Measurements from ENCODE around the gene ZMYM4. TPM values are rescaled to one million over a fixed set of nuclear protein-coding genes. Genes with fewer than 3 reads are reported as not detected.

Gene ZMYM4
- polyA plus RNA-seq, 6 donors from 2014 or later = 17.1 to 42.0 (median 36.6) TPM

DNA sequence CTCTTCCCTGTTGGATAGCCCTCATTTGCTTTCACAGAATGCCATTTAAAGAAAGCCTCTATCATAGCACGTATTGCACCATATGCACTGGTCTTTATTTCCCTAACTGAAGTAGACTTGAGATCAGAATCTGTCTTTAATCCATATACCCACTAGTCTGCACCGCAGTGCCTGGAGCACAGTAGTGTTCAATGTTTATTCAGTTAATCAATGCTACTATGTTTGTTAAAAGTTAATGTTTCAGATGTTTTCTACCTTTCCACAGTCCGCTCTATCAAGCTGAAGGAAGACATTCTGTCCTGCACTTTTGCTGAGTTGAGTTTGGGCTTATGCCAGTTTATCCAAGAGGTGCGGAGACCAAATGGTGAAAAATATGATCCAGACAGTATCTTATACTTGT, 139.2 kb downstream of the ZMYM4 start:
- DNase-seq = no peak
- no peak overlapping the region for H3K27ac Mint-ChIP-seq

DNA sequence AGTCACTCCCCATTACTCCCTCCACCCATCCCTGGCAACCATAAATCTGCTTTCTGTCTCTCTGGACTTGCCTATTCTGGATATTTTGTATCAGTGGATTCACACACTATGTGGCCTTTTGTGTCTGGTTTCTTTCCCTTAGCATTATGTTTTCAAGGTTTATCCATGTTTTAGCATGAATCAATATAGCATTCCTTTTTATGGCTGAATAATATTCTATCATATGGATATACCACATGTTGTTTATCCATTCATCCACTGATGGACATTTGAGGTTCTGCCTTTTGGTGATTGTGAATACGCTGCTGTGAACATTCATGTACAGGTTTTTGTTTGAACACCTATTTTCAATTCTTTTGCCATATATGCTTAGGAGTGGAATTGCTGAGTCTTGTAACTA, 140.4 kb downstream of the ZMYM4 start:
- H3K27me3 Mint-ChIP-seq = no peaks in the 10 kb centered on the region
- no peaks in the 10 kb centered on the region for H3K4me1 Mint-ChIP-seq
- peak overlapping the region in 1 of 6 donors; percentile 30 for H3K27ac Mint-ChIP-seq
- peaks cover 16 to 31% of the 10 kb centered on the region in 2 donors for H3K36me3 Mint-ChIP-seq
- H3K9me3 Mint-ChIP-seq = peaks cover 0 to 5% (median 0%) of the 10 kb centered on the region in 7 donors
- H3K4me3 Mint-ChIP-seq = no peak overlapping the region
- ATAC-seq (ENCODE audit: low read depth in 2 of 2) = no peak
- DNase-seq = no peak

More for the DNA sequence above, 139.2 kb downstream of the ZMYM4 start:
- peaks cover 0 to 5% (median 0%) of the 10 kb centered on the region in 7 donors for H3K9me3 Mint-ChIP-seq
- H3K4me3 Mint-ChIP-seq = no peak overlapping the region
- no peaks in the 10 kb centered on the region for H3K27me3 Mint-ChIP-seq
- H3K36me3 Mint-ChIP-seq = peaks cover 16 to 31% of the 10 kb centered on the region in 2 donors
- ATAC-seq (ENCODE audit: low read depth in 2 of 2) = no peak
- H3K4me1 Mint-ChIP-seq = no peaks in the 10 kb centered on the region

DNA sequence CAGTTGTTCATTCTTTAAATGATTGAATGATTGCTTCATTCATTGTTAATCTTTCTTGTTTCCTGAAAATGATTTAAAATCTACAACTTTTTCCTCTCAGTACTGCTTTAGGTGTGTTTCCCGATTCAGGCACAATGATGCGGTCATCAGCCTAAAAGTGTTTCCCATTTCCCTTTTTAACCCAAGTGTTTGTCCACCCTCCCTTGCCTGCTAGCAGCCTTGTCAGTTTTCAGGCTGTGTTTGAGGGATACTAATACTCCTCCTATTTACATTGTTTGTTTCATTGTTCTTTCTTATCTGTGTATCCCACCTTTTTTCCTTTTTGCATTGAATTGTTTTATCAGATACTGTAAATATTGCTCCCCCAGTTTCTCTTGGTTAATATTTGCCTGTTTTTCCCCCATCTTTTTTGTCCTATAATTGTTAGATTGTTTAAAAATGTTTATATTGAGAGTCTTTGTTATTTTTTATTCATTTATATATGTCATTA, 157.6 kb downstream of the ZMYM4 start:
- ATAC-seq (ENCODE audit: low read depth in 2 of 2) (no peak), DNase-seq (no peak)
- H3K27me3 Mint-ChIP-seq = no peaks in the 10 kb centered on the region
- H3K27ac Mint-ChIP-seq = peak overlapping the region in 2 of 6 donors; percentile 9 to 19
- H3K9me3 Mint-ChIP-seq = peaks cover 0 to 2% (median 0%) of the 10 kb centered on the region in 7 donors
- H3K4me1 Mint-ChIP-seq = peaks cover 9 to 16% (median 10%) of the 10 kb centered on the region in 3 donors
- no peak overlapping the region for H3K4me3 Mint-ChIP-seq
- peaks cover 10 to 16% of the 10 kb centered on the region in 2 donors for H3K36me3 Mint-ChIP-seq

DNA sequence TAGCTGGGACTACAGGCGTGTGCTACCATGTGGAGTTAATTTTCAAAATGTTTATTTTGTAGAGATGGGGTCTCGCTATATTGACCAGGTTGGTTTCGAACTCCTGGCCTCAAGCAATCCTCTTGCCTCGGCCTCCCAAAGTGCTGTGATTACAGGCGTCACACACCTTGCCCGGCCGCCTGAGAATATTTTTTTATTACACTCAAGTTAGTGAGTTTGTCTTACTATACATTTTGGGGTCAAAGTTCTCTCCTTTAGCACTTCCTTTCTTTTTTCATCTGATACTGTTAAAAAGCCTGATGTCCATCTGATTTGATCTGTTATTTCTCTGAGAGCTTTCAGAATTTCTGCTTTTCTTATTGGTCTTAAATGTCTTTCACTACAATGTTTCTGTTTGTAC, 159.9 kb downstream of the ZMYM4 start:
- no peak overlapping the region for H3K4me3 Mint-ChIP-seq
- peaks cover 14 to 24% of the 10 kb centered on the region in 2 donors for H3K36me3 Mint-ChIP-seq
- H3K4me1 Mint-ChIP-seq = peaks cover 9 to 20% (median 10%) of the 10 kb centered on the region in 3 donors
- DNase-seq (no peak), ATAC-seq (ENCODE audit: low read depth in 2 of 2) (no peak)
- no peaks in the 10 kb centered on the region for H3K27me3 Mint-ChIP-seq
- no peak overlapping the region for H3K27ac Mint-ChIP-seq
- H3K9me3 Mint-ChIP-seq = peaks cover 0 to 5% (median 0%) of the 10 kb centered on the region in 7 donors

DNA sequence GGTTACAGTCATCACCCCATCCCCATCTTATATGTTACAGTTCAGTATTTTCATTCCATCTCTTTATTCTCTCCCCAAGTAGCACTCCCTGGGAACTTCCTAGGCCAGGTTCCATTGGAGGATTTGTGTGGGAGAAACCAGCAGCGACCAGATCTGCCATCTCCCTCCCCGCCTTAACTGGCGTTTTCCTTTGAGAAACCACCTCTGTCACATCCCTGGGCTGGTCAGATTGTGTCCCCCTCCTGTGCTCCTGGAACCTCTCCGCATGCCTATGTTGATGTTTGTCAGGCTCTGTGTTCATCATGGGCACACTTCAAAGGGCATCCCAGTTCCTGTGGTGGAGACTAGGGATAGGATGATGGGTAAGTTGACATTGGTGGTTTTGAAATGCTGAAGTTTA, 162.3 kb downstream of the ZMYM4 start:
- ATAC-seq (ENCODE audit: low read depth in 2 of 2) (no peak), DNase-seq (no peak)
- H3K27ac Mint-ChIP-seq = peak overlapping the region in 1 of 6 donors; percentile 20
- H3K4me3 Mint-ChIP-seq = no peak overlapping the region
- no peaks in the 10 kb centered on the region for H3K27me3 Mint-ChIP-seq
- peaks cover 6 to 17% (median 10%) of the 10 kb centered on the region in 3 donors for H3K4me1 Mint-ChIP-seq
- H3K36me3 Mint-ChIP-seq = peaks cover 15 to 24% of the 10 kb centered on the region in 2 donors
- H3K9me3 Mint-ChIP-seq = peaks cover 0 to 5% (median 0%) of the 10 kb centered on the region in 7 donors

DNA sequence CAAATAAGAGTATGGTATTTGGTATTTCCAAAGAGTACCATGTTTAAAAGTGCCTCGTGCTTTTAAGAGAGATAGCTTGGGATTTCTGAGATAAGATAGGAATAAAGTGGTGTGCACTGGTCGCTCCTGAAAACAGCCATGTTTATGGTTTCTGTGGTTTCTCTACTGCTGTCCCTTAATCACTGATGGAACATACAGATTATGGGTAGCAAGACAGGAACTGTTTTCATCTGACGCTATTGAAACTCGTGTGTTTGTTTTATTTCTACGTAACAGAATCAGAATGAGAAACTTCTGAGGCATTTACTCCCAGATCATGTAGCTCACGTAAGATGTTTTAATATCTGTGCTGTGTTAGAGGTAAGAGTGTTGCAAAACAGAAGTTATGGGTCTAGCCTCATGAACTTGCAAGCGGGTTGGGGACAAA, 162.7 kb downstream of the ZMYM4 start:
- peaks cover 0 to 5% (median 0%) of the 10 kb centered on the region in 7 donors for H3K9me3 Mint-ChIP-seq
- H3K27ac Mint-ChIP-seq = peak overlapping the region in 3 of 6 donors; percentile 15 to 47 (median 31)
- no peaks in the 10 kb centered on the region for H3K27me3 Mint-ChIP-seq
- DNase-seq (no peak), ATAC-seq (ENCODE audit: low read depth in 2 of 2) (no peak)
- H3K4me1 Mint-ChIP-seq = peaks cover 2 to 13% (median 6%) of the 10 kb centered on the region in 3 donors
- H3K4me3 Mint-ChIP-seq = no peak overlapping the region
- H3K36me3 Mint-ChIP-seq = peaks cover 14 to 24% of the 10 kb centered on the region in 2 donors

DNA sequence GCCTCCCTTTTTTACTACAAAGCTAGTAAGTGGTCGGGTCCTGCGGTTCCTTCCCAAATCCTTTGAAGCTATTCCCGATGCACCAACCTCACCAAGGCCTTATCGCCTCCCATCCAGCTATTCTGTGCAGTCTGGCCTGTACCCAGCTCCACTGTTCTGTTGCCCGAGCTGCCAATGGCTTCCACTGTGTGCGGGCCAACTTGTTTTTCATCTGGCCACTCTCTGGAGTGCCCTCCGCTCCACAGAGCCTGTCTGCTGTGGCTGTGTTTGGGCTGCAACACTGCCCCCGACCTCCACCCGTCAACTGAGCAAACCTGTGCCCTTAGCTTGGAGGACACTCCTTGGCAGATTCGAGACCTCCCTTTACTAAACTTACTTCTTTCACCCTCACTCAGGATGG, 163.7 kb downstream of the ZMYM4 start:
- Mint-ChIP-seq H3K4me1 (peaks cover 0 to 11% (median 0%) of the 10 kb centered on the region in 3 donors), H3K27ac (peak overlapping the region in 1 of 6 donors; percentile 7), H3K27me3 (no peaks in the 10 kb centered on the region), H3K36me3 (peaks cover 18 to 33% of the 10 kb centered on the region in 2 donors), H3K4me3 (no peak overlapping the region), H3K9me3 (peaks cover 0 to 5% (median 0%) of the 10 kb centered on the region in 7 donors)
- ATAC-seq (ENCODE audit: low read depth in 2 of 2) (no peak), DNase-seq (no peak)

DNA sequence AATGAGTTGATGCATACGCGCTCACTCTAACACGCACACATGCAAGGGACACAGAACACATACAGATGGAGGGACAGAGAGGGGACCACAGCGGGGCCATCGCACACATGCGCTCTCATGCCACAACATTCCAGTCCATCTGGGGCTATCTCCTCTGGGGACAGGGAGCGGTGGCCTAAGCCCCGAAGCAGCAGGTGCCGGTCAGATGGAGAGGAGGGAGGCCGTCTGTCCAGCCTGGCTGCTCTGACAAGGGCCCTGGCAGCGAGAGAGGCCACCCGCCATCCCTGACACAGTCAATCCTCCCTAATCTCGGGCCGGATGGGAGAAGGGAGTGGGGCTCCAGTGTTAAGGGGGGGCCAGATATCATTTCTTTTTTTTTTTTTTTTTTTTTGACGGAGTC, 165.2 kb downstream of the ZMYM4 start:
- peak overlapping the region in 1 of 8 donors; percentile 5 for H3K4me3 Mint-ChIP-seq
- H3K9me3 Mint-ChIP-seq = peaks cover 0 to 5% (median 0%) of the 10 kb centered on the region in 7 donors
- no peaks in the 10 kb centered on the region for H3K27me3 Mint-ChIP-seq
- ATAC-seq (ENCODE audit: low read depth in 2 of 2) = no peak
- H3K36me3 Mint-ChIP-seq = peaks cover 23 to 42% of the 10 kb centered on the region in 2 donors
- H3K27ac Mint-ChIP-seq = peak overlapping the region in 2 of 6 donors; percentile 72 to 76
- peaks cover 0 to 13% (median 0%) of the 10 kb centered on the region in 3 donors for H3K4me1 Mint-ChIP-seq
- no peak for DNase-seq

DNA sequence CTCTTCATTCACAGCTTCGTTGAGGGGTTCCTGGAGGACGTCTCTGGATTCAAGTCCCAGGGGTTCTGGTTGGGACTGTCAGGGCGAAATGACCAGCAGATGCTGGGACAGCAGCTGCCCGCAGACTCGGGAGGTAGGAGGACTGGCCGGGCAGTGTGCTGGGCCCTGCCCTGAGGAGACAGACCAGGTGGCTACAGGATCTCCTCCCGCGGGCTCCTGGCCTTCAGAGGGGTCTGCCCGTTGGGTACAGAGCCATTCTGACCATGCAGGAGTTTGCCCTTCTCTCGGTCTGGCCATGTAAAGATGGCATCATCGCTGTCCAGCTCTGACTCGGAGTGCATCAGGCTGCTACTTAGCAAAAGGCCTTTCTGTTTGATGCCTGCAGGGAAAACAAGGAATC, 166.2 kb downstream of the ZMYM4 start:
- Mint-ChIP-seq H3K36me3 (peaks cover 32 to 50% of the 10 kb centered on the region in 2 donors), H3K9me3 (peaks cover 0 to 5% (median 0%) of the 10 kb centered on the region in 7 donors), H3K27me3 (no peaks in the 10 kb centered on the region), H3K4me1 (peaks cover 0 to 17% (median 0%) of the 10 kb centered on the region in 3 donors), H3K4me3 (no peak overlapping the region), H3K27ac (no peak overlapping the region)
- ATAC-seq (ENCODE audit: low read depth in 2 of 2) (no peak), DNase-seq (no peak)

DNA sequence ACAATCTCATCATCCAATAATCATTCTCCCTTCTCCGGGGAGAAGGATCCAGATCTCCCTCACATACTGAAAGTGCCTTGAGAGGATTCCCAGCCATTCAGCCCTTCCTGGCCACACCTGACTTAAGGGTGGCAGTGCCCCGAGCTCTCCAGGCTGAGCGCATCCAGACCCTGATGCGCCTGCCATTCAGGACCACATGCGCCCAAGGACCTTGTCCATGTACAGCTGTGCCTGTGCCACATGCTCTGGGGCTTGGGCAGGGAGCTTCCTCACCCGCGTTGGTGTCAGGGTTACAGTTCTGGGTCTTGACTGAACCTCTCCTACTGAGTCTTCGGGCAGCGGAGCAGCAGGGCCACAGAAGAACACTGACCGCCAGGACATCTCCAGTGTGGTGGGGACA, 167.6 kb downstream of the ZMYM4 start:
- Mint-ChIP-seq H3K27me3 (no peaks in the 10 kb centered on the region), H3K4me1 (peaks cover 0 to 13% (median 0%) of the 10 kb centered on the region in 3 donors), H3K4me3 (no peak overlapping the region), H3K36me3 (peaks cover 24 to 42% of the 10 kb centered on the region in 2 donors), H3K27ac (no peak overlapping the region), H3K9me3 (peaks cover 0 to 5% (median 0%) of the 10 kb centered on the region in 7 donors)
- ATAC-seq (ENCODE audit: low read depth in 2 of 2) = no peak
- DNase-seq = no peak

DNA sequence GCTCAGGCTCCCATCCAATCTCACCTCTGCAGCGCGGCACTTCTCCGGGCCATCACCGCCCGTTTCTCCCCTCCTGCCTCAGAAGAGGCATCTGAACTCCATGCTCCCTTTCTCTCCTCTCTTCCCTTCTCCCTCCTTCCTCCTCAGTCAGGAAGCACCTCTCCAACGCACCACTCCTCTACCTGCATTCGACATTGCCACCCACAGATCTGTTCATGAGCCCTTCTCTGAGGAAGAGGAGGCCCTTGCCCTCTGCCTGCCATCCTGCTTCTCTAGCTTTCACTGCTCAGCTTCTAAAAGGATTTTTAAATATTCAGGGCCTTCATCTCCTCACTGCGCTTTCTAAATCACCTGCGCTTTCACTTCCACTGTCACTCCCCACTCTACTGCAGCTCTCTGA, 168.7 kb downstream of the ZMYM4 start:
- Mint-ChIP-seq H3K4me1 (peaks cover 0 to 13% (median 0%) of the 10 kb centered on the region in 3 donors), H3K4me3 (no peak overlapping the region), H3K9me3 (peaks cover 0 to 4% (median 0%) of the 10 kb centered on the region in 7 donors), H3K27ac (peak overlapping the region in 1 of 6 donors; percentile 2), H3K36me3 (peaks cover 31 to 44% of the 10 kb centered on the region in 2 donors), H3K27me3 (no peaks in the 10 kb centered on the region)
- DNase-seq = no peak
- no peak for ATAC-seq (ENCODE audit: low read depth in 2 of 2)

DNA sequence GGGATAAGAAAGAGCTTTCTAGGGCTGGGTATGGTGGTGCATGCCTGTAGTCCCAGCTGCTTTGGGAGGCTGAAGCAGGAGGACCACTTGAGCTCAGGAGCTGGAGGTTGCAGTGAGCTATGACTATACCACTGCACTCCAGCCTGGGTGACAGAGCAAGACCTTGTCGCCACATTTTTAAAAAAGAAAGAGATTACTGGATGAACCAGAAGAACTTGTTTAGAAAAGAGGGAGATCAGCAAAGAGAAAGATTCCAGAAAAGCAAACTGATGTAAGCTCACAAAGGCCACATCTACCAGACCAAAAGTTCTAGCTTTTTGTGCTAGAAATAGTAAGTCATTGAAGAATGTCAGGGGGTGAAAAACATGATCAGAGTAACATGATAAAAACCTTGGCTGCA, 171.1 kb downstream of the ZMYM4 start:
- DNase-seq = no peak
- peaks cover 26 to 34% of the 10 kb centered on the region in 2 donors for H3K36me3 Mint-ChIP-seq
- no peaks in the 10 kb centered on the region for H3K9me3 Mint-ChIP-seq
- H3K27me3 Mint-ChIP-seq = no peaks in the 10 kb centered on the region
- no peak for ATAC-seq (ENCODE audit: low read depth in 2 of 2)
- peaks cover 0 to 9% (median 0%) of the 10 kb centered on the region in 3 donors for H3K4me1 Mint-ChIP-seq
- H3K4me3 Mint-ChIP-seq = no peak overlapping the region
- peak overlapping the region in 2 of 6 donors; percentile 34 to 53 for H3K27ac Mint-ChIP-seq

DNA sequence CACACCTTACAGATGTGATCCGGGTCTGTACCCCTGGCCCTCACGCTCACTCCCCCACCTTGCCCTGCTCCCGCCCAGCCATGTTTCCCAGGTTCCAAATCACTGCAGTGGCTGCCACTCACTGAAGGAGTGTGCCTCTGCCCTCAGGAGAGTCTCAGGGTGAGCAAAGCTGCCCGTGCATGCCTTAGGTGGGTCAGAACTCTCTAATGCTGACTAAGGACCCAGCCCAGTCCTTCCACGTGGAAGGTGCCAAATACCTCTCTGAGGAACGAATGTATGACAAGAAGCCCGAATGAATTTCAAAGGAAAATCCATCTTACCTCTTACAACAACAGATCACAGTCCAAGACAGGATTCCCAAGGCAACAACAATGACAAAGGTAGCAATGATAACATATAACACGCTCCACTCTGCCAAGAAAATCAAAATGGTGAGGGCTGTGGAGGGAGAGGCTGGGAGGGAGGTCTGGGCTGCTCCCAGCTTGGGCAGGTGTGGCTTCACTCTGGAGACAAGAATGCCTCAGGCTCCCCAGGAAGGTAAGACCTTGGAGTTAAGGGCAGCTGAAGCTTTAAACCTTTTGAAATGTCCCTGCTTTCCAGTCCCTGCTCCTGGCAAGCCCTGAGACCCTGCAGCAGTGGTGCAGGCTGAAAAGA, 173.5 kb downstream of the ZMYM4 start:
- Mint-ChIP-seq H3K27ac (no peak overlapping the region), H3K4me3 (no peak overlapping the region), H3K4me1 (peaks cover 0 to 8% (median 0%) of the 10 kb centered on the region in 3 donors), H3K27me3 (no peaks in the 10 kb centered on the region), H3K9me3 (no peaks in the 10 kb centered on the region), H3K36me3 (peaks cover 23 to 27% of the 10 kb centered on the region in 2 donors)
- no peak for ATAC-seq (ENCODE audit: low read depth in 2 of 2)
- DNase-seq = no peak

DNA sequence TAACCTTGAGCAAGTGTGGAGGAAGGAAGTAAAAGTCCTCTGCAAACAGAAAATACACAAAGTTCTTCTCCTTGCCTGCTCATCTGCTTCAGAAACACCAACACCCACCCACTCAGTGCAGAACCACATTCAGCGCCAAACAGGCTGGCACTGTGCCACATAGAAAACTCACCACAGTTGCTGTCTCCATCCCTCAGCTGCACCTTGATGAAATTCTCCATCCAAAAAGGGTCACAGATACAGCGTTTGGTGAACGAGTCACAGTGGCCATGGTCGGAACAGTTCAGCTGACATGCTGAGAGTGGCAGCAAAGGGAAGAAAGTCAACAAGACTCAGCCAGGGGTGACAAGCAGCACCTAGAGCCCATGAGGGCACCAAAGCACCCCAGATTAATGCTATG, 174.2 kb downstream of the ZMYM4 start:
- Mint-ChIP-seq H3K36me3 (peaks cover 16 to 20% of the 10 kb centered on the region in 2 donors), H3K9me3 (no peaks in the 10 kb centered on the region), H3K4me1 (peaks cover 0 to 4% (median 0%) of the 10 kb centered on the region in 3 donors), H3K27me3 (no peaks in the 10 kb centered on the region), H3K4me3 (no peak overlapping the region), H3K27ac (no peak overlapping the region)
- no peak for ATAC-seq (ENCODE audit: low read depth in 2 of 2)
- DNase-seq = no peak

All from naive B cell (primary cell).